ENCODE data around the gene ANGEL2.
A peak's percentile ranks its signal among the peaks of the same experiment; 100 is the strongest.

DNA sequence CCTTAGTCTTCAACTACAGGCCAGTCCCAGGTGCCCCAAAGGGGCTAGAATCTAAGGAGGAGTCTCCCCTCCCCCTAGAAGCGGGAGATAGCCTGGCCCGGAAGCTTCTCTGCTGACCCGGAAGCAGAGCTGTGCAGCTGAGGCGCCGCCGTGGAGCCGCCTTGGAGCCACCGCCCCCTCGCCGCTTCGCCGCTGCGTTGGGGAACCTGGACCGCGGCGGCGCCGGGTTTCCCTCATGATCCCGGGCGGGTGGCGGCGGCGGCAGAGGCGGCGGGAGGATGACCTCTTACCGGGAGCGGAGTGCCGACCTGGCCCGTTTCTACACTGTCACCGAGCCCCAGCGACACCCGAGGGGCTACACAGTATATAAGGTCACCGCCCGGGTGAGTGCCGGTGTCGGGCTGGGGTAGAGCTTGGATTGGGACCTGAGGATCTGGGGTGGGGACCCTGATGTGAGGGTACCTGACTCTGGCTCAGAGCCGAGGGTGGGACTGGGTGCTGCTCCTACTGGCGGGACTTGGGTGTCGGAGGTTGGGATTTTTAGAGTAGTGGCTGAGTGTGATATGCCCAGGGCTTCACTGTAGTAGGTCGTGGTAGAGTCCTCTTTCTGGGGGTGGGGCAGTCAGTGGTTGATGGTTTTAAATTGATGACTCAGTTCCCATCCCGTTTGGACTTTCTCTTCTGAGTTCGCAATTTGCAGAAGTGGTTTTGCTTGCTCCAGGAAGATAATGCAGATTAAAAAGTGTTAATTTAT lies 35.6 kb upstream of the ANGEL2 start, which contains the start of gene RPS6KC1:
- TF ChIP-seq REST (IDR thresholded peaks at IDR 0.05; ENCODE audit: low read depth) (no peak), EZH2 (IDR thresholded peaks at IDR 0.05) (no peak), SP1 (IDR thresholded peaks at IDR 0.05; ENCODE audit: low read depth) (no peak), MAX (IDR thresholded peaks at IDR 0.05) (no peak; the same call in 1 of the 2 replicates), POLR2A (IDR thresholded peaks at IDR 0.05; ENCODE audit: borderline replicate concordance, extremely low read depth, insufficient read depth, insufficient read length) (no peak), YY1 (IDR thresholded peaks at IDR 0.05; ENCODE audit: extremely low read depth, insufficient replicate concordance, low read depth, low read length) (peak; percentile 70), RAD21 (IDR thresholded peaks at IDR 0.05; ENCODE audit: low read depth) (no peak), POLR2AphosphoS5 (IDR thresholded peaks at IDR 0.05; ENCODE audit: low read depth, low read length) (peak; percentile 76), ZBTB33 (IDR thresholded peaks at IDR 0.05; ENCODE audit: extremely low read depth, insufficient replicate concordance, low read length) (no peak), ZNF274 (IDR thresholded peaks at IDR 0.05; ENCODE audit: low read depth, low read length) (no peak)
- TF ChIP-seq, protein P1, sequence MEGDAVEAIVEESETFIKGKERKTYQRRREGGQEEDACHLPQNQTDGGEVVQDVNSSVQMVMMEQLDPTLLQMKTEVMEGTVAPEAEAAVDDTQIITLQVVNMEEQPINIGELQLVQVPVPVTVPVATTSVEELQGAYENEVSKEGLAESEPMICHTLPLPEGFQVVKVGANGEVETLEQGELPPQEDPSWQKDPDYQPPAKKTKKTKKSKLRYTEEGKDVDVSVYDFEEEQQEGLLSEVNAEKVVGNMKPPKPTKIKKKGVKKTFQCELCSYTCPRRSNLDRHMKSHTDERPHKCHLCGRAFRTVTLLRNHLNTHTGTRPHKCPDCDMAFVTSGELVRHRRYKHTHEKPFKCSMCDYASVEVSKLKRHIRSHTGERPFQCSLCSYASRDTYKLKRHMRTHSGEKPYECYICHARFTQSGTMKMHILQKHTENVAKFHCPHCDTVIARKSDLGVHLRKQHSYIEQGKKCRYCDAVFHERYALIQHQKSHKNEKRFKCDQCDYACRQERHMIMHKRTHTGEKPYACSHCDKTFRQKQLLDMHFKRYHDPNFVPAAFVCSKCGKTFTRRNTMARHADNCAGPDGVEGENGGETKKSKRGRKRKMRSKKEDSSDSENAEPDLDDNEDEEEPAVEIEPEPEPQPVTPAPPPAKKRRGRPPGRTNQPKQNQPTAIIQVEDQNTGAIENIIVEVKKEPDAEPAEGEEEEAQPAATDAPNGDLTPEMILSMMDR (IDR thresholded peaks at IDR 0.05 in 2 of 3, conservative IDR thresholded peaks at IDR 0.05 in 1 of 3; ENCODE audit: borderline replicate concordance in 1 of 3, insufficient read depth in 1 of 3, low read depth in 2 of 3, low read length in 2 of 3): peak in 2 of 3 experiments; percentile 11 to 25; a peak in 1 of 6 replicates

Data from HCT116 (cell line).